ENCODE results near the gene KLRC1.

DNA sequence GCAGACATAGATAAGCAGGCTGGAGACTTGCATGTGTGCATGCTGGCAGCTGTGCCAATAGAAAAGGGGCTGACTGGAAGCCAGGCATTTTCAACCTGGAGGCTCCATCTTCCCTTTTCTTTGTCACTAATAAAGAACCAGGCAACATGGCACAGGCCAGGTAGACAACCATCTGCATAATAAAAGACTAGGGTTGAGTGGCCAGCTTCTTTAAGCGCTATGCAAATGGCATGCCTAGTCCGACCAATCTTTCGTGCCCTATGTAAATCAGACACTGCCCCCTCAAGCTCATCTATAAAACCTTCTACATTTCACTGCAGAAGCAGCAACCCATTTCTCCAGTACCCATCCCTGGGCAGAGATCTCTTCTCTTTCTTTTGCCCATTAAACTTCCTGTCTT lies 4.6 kb upstream of the KLRC1 start:
- no peak for TF ChIP-seq POLR2A (IDR thresholded peaks at IDR 0.05; ENCODE audit: low read depth, low read length)
- no peak for TF ChIP-seq SPI1 (IDR thresholded peaks at IDR 0.05; ENCODE audit: low read depth, low read length)
- no peak for TF ChIP-seq POLR2AphosphoS5 (IDR thresholded peaks at IDR 0.05; ENCODE audit: low read depth, low read length)

All from GM12891 (cell line).